ENCODE data around the gene RXRA.

DNA sequence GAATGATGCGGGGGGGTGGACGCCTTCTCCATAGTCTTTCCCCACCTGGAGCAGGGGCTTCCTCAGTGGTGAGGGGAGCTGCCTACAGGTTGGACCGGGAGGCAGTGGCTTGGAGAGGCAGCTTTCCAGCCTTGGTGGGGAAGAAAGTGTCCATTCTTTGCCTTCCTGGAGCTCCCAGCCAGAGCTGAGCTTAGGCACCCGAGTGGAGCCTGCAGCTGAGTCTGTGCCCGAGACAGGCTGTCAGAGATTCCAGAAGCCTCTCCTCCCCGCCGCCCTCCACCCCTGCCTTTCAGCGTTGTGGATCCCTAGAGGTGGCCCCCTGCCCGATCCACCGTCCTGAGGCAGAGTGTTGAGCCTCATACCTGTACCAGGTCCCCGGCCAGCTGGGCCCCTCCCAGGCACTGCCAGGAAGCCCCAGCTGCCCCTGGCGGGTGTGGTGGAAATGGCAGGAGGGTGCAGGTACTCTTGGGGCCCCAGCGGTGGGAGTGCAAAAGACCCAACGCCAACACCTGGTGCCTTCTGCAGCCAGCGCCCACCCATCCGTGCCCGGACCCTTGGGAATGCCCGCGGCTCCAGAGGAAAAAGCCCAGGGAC, 112.0 kb downstream of the RXRA start:
- no peak for TF ChIP-seq ZNF274 (IDR thresholded peaks at IDR 0.05; ENCODE audit: low read depth, low read length)
- no peak for TF ChIP-seq YY1 (IDR thresholded peaks at IDR 0.05; ENCODE audit: insufficient read depth, insufficient read length)
